Skeletal muscle satellite cell (primary cell): ENCODE data around the gene PAGE4.

Experiments used
- H3K27me3 ChIP-seq: 2 replicates; pipeline ENCODE4 v1.7.0; 2013; ENCODE audit warnings: low read length; ENCODE audit not compliant: control insufficient read depth, insufficient read depth
- H3K36me3 ChIP-seq: 2 replicates; pipeline ENCODE4 v1.7.0; 2013; ENCODE audit warnings: mild to moderate bottlenecking, control low read depth, low read length; ENCODE audit not compliant: insufficient read depth
- H3K4me1 ChIP-seq: 2 replicates; pipeline ENCODE4 v1.7.0; 2013; ENCODE audit warnings: low read length; ENCODE audit not compliant: control insufficient read depth, insufficient read depth
- H3K4me2 ChIP-seq: 2 replicates; pipeline ENCODE4 v1.7.0; 2013; ENCODE audit warnings: mild to moderate bottlenecking, low read length
- H3K4me3 ChIP-seq: 2 replicates; pipeline ENCODE4 v1.7.0; 2013; ENCODE audit warnings: low read length
- H3K9ac ChIP-seq: 2 replicates; pipeline ENCODE4 v1.7.0; 2013; ENCODE audit warnings: mild to moderate bottlenecking, low read depth, low read length, moderate library complexity
- H3K9me3 ChIP-seq: replicated peaks from 2 replicates; pipeline ENCODE4 v1.7.0; 2013; ENCODE audit warnings: mild to moderate bottlenecking, control low read depth, low read length

PAGE4 gene

DNA sequence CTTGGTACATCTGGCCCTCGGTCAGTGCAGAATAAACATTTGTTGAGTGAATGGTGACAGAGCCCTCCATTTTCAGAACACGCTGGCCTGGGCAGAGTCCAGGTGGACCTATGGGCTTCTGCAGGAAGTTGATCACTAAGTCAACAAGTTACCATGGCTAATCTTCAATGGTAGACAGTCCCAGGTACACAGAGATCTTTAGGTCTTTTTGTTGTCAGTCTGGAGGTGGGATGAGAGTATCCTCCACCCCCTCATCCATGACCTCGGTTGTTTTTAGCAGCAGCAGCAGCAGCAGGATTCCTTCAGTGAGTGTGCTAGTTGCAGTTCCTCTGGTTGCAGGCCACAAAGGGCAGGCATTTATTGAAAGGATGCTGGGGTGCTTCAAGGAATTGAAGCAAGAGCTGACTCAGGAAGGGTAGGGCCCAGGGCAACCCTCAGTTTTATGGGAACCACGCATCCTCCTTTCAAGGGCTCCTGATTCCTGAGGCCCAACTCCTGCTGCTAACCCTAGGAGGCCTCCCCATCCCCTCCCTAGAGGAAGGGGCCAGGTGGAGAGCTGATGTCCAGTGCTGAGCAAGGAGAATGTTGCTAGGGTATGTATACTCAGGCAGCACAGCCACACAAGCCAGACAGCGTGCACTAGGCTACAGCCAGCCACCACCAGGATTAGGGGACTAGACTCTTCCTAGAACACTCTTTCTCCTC, 48.4 kb downstream of the PAGE4 start:
- Histone ChIP-seq H3K9me3 (no peaks in the 10 kb centered on the region), H3K4me3 (no peak overlapping the region), H3K27me3 (no peaks in the 10 kb centered on the region), H3K9ac (no peak overlapping the region), H3K4me1 (peaks cover 6% of the 10 kb centered on the region), H3K4me2 (no peak overlapping the region), H3K36me3 (no peaks in the 10 kb centered on the region)

- Histone ChIP-seq H3K9me3 (no peaks in the 10 kb centered on the region), H3K4me2 (peak overlapping the region; percentile 86), H3K9ac (peak overlapping the region; percentile 82), H3K36me3 (no peaks in the 10 kb centered on the region), H3K4me1 (peaks cover 6% of the 10 kb centered on the region), H3K27me3 (no peaks in the 10 kb centered on the region), H3K4me3 (peak overlapping the region; percentile 77)
Observed at GRCh38 chrX:49878128-49878833, 49.2 kb downstream of the PAGE4 start.

DNA sequence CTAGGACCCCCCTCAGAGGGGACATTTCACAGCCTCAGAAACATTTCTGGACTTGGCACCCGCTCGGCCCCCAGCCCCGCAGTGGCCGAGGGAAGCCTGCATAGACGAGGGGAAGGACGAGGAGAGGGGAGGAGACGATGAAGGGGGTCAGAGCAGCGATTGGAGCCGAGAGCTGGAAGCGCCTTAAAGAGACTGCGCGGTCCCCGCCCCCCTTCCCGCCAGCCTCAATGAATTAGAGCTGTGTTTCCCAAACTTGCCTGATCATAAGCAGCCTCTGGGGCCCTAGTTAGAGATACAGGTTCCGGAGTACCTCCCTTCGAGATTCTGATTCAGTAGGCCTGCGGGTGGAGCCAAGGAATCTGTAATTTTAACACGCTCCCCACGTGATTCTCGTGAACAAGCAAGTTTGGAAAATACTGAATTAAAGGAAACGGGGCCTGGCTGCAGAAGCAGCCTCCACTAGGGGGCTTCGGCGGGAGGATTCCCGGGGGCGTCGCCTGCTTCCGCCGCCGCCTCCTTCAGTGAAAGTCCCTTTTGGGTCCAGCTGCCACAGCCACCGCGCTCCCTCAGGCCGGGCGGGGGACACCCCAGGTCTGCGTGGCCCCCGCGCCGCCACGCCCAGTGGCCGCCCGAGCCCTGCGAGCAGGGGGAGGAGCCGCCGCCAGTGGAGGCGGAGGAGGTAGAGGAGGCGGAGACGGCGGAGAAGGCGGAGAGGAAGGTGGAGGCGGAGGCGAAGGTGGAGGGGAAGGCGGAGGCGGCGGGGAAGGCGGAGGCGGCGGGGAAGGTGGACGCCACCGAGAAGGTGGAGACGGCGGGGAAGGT, 49.9 kb downstream of the PAGE4 start, which contains the start of gene USP27X:
Gene USP27X (plus strand): TSS at position 651 of the 822 bp plus-strand sequence. CDS start 824 bp downstream, outside the sequence.
- Histone ChIP-seq H3K4me2 (peak within 1 kb of the TSS; percentile 86), H3K9ac (peak within 1 kb of the TSS; percentile 82), H3K9me3 (no peaks in the 10 kb centered on the region), H3K27me3 (no peaks in the 10 kb centered on the region), H3K4me3 (peak within 1 kb of the TSS; percentile 77), H3K4me1 (peaks cover 6% of the 10 kb centered on the region), H3K36me3 (no peaks in the 10 kb centered on the region)

DNA sequence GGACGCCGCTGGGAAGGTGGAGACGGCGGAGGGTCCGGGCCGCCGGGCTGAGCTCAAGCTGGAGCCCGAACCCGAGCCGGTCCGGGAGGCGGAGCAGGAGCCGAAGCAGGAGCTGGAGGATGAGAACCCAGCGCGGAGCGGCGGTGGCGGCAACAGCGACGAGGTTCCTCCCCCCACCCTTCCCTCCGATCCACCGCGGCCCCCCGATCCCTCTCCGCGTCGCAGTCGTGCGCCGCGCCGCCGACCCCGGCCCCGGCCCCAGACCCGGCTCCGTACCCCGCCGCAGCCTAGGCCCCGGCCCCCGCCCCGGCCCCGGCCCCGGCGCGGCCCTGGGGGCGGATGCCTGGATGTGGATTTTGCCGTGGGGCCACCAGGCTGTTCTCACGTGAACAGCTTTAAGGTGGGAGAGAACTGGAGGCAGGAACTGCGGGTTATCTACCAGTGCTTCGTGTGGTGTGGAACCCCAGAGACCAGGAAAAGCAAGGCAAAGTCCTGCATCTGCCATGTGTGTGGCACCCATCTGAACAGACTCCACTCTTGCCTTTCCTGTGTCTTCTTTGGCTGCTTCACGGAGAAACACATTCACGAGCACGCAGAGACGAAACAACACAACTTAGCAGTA, 50.7 kb downstream of the PAGE4 start:
- Histone ChIP-seq H3K4me1 (peaks cover 6% of the 10 kb centered on the region), H3K36me3 (no peaks in the 10 kb centered on the region), H3K9ac (peak overlapping the region; percentile 82), H3K4me2 (peak overlapping the region; percentile 86), H3K9me3 (no peaks in the 10 kb centered on the region), H3K4me3 (peak overlapping the region; percentile 77), H3K27me3 (no peaks in the 10 kb centered on the region)

GRCh38 chrX:49880668-49881067, 51.6 kb downstream of the PAGE4 start:
- Histone ChIP-seq H3K4me3 (no peak overlapping the region), H3K4me2 (no peak overlapping the region), H3K9ac (no peak overlapping the region), H3K9me3 (no peaks in the 10 kb centered on the region), H3K36me3 (no peaks in the 10 kb centered on the region), H3K4me1 (peaks cover 6% of the 10 kb centered on the region), H3K27me3 (no peaks in the 10 kb centered on the region)
